HG03457 (cell line): ENCODE data around the gene RNF144B.

ENCODE experiments used
- ATAC-seq: cut with Tn5 transposase; IDR thresholded peaks from one replicate; pipeline ENCODE4 v1.9.1; 2021; ENCODE audit warnings: moderate number of reproducible peaks; ENCODE audit not compliant: unreplicated experiment

RNF144B gene

DNA sequence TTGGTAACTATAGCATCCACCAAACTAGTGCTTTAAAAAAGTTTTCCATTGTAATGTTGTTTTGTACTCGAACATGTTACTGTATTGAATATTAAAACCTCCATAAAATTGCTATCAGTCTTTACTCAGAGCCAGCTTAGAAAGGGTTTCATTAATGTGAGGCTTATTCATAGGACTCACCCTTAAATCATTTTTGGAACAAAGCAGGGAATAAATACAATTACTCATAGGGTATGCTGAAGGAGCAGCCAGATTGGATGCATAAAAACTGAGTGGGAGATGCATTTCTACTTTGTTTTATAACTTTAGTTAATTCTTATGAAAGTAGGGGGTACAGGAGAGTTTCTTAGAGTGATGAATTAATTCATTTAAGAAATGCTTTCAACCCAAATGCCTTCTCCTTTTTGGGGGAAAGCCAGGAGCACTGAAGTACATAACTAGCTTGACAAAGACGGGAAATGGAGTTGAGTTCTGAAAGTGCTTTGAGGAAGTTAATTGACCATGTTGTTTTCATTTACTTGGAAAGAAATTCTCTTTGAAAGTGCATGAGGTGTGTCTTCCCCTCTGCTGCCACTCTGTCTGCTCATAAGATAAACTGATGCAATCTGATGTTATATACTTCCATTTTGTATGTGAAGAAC is 90.3 kb downstream of the RNF144B start:
- no peak for ATAC-seq

DNA sequence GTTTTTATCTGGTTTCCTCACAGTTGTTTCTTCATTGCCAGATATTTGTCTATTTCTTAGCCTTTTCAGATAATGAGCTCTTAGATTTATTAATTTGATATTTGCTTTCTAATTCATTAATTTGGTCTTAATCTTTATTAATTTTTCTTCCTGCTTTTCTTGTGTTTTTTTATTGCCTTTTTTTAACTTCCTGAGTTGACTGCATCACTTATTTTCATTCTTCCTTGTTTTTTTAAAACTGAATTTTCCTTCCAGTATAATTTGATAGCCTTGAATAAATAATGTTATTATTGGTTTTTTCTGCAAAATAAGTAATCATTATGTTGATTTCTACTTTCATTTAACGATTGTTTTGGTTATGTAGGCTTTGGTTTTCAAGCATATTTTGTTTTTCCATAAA is 91.5 kb downstream of the RNF144B start:
- ATAC-seq = no peak

DNA sequence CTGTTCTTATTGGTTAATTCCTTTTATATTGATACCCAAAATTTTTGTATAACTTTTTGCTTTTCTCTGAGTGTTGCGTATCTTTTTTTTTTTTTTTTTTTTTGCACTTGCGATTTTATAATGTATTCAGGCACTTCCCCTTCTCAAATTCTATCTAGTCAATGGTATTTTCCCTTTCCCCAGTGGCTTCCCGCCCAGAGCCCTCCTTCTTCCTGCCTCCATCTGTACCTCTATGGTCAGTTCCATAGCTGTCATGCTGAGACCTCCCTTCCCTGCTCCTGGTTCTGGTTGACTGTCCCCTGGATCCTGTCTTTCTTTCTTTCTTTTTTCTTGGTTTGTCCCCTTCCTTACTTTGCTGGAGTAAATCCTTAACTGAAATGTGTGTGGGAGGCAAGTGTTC is 94.7 kb downstream of the RNF144B start:
- ATAC-seq = no peak

DNA sequence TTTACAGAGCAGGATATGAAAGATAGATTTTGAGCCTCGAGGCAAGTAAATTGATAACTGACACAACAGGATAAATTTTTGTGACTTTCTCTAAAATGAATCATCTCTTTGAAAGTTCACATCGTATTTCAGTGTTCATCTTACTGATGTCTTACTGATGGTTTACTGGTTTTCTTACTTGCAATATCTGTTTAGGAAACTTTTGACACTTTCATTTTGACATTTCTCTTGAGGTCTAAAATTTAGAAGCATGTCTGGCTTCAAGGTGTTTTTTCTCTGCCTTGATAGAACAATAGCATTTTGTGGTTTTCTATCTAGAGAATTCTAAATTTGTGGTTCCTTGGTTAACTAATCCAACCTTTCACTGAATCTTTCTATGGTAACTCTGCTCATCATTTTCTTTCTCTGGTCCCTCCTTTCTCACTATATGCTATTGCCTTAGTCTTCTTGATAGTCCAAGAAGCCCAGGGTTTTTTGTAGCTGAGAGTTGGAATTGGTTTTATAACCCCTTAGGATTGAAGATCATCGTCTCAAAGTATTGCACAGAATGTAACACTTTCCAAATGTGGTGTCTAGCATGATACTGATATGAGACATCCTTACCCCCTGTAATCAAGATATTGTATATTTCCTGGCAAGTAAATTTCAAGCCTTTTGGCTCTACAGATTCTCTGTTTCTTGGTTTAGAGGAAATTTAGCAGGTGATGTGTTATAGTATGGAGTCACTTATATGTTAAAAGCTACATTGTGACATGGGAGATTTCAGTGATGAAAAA is 98.7 kb downstream of the RNF144B start:
- no peak for ATAC-seq

GRCh38 chr6:18488004-18488403 is 100.9 kb downstream of the RNF144B start:
- ATAC-seq = no peak

DNA sequence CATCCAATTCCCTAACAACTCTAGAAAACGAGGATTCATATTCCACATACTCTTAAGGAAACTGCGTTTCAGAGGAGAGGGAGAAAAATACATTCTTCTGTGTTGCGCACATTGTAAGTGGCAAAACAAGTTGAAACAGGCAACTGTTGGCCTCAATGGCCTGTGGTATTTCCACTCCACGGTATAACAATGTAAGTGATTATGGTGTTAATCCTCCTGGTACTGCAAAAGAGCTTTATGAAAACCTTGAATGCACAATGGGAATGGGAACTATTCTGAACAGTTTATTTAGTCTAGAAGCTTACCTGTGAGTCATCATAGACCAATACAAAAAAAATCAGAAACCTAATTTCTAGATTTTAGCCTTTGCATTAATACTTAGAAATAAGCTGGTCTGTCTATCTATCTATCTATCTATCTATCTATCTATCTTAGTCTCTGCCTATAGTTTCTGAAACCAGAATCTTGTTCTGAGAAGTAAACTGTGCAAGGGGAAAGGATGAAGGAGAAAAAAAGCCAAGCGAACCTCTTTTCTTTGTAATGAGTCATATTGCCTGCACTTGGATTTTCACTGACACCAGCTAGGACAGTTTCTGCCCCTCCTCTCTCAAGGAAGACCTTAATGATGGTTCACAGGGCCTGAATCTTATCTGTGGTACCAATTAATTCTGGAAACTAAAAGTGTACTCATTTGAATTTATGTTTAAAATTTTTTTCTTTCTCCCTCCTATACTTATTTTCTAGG is 101.5 kb downstream of the RNF144B start:
- no peak for ATAC-seq

DNA sequence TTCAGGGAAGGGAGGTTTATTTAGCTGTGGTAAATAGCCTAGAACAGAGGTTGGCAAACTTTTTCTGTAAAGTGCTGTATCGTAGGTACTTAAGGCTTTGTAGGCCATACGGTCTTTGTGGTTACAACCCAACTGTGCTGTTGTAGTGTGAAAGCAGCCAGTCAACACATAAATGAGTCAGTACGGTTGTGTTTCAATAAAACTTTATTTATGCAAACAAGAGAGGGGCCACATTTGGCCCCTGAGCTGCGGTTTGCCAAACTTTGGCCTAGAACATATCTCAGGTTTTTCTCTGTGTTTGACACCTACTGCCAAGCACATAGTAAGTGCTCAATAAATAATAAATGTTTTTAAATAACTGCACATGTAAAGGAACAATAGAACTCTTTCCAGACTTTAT is 102.2 kb downstream of the RNF144B start:
- no peak for ATAC-seq

DNA sequence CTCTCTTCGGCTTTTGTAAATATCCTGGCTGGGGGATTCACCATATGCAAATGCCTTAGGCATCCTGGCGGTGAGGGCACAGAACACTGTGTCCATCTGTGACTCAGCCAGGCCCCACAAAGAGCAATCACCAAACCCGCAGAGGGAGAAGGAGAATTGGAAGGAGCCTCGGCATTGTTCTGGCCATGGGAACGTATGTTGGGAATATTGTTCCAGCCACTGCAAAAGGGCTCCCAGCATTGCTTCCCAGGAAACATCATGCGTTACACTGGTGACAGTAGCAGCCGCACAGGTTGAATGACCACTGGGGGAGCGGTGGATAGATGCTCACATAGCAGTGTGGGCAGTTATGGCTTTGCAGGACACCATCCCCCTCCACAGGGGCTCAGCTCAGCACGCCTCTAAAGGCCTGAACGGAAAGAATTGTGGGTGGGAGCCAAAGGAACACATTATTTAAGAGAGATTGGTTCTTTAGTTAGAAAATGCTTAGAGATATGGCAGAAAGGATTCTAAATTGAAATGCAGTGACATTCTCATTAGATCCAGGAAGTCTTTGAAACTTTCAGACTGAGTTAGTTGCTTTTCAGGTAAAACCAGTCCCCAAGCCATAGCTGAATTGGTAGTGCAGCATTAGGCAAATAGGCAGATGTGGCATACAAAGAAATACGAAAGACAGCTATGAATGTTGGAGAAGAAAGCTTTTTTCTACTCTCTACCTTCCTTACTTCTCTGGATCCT is 104.3 kb downstream of the RNF144B start:
- ATAC-seq = no peak

GRCh38 chr6:18492972-18493371 is 105.8 kb downstream of the RNF144B start:
- ATAC-seq = no peak

GRCh38 chr6:18493382-18493891 is 106.3 kb downstream of the RNF144B start:
- ATAC-seq = no peak

DNA sequence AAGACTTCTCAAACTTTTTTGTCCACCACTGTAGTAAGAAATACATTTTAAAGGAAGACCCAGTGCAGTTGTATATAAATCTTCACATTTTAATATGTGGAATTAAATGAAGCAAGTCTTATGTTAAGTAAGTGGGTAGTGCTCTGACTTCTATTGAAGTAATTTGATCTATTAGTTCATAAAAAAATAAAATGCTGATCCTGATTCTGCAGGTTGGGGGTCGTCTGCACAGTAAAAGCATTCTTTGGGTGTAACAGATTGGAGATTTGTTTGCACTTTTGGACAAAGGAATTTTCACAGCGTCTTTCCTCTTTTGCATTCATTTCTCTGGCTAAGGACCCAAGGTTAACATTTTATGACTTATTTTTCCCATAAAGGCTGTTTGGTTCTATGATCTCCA is 106.8 kb downstream of the RNF144B start:
- ATAC-seq = no peak

GRCh38 chr6:18495236-18495635 is 108.1 kb downstream of the RNF144B start:
- ATAC-seq = no peak

GRCh38 chr6:18496462-18496861 is 109.3 kb downstream of the RNF144B start:
- ATAC-seq = no peak

DNA sequence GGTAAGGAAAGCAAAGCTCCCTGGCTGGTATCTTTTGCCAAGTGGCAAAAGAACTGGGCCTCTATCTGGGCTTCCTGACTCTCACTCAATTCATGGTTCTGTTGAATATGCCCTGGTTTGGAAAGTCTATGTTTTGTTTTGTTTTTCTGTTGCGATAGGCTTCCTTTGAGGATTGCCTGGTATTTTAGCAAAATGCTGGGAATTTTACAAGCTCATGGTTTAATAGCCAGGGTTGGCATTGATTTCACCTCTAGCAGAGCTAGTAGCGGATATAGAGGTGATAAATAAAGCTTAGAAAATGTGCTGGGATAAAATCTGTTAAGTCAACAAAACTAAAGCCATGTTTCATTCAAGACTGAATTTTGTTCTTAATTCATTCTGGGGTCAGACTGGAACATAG is 109.9 kb downstream of the RNF144B start:
- no peak for ATAC-seq

- ATAC-seq = no peak
Measured at GRCh38 chr6:18498408-18498807, 111.3 kb downstream of the RNF144B start.

DNA sequence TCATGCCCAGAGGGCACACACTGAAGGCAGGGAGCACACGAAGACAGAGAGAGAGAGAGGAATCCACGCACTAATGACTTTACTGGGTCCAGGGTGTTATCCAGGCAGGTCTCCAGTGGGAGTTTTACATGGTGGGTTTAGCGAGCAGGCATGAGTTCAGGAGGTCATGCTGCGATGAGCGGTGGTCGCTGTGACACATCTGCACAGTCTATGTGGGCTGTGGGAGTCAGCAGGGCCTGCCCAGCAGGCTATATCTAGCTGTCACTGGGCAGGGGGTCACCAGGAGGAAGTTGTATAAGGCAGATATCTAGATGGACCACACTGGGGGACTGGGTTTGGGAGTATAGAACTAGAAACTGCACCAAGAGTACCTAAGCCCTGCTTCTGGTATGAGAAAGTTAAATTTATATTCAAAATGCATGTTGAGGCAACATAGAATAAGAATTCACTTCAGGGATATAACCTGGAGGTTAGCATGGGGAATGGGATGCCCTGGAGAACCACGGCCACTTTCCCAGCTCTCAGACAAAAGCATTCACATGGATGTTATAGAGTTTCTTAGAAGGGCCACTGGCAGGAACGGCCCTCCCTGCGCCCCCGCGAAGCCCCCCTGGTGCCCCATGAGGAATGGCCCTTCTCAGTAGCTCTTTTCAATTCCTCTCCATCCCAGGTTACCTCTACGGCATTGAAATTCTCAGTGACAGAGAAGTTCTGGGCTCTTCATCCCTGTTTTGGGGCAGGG is 113.9 kb downstream of the RNF144B start:
- ATAC-seq = no peak

GRCh38 chr6:18501663-18502013 is 114.5 kb downstream of the RNF144B start:
- no peak for ATAC-seq

- ATAC-seq = no peak
Measured at GRCh38 chr6:18503206-18503592, 116.0 kb downstream of the RNF144B start.

GRCh38 chr6:18503593-18504231 is 116.6 kb downstream of the RNF144B start:
- ATAC-seq = peak; percentile 60

DNA sequence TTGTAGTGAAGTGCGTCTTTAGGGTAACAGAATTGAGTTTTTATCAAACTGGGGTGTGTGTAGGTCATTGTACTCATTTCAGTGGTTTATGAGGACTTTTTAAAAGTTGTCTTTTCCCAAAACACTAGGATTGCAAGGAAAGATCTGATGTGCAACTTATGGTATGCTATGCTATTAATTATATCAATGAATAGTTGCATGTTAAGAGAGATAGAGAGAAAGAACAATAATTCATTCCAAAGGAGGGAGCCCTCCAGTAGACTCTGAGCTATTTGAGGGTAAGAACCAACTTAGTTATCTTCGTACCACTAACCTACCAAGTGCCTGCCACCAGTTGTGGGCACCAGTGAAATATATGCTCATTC is 117.1 kb downstream of the RNF144B start:
- no peak for ATAC-seq
